Panc1 (cell line): ENCODE data around the gene NUBP1. TPM values are rescaled to one million over a fixed set of nuclear protein-coding genes. Genes with fewer than 3 reads are reported as not detected.

Experiments
- ATAC-seq: fragments of 200-7000 bp; cut with Tn5 transposase; 2 replicates; pipeline ENCODE4 v1.9.1; 2020; ENCODE audit warnings: mild to moderate bottlenecking, moderate library complexity
- BruUV-seq: library from RNA; stranded (reverse); fragments of 400-500 nt; replicated peaks from 2 replicates; lab custom pipeline; 2021; lab: Mats Ljungman, UMichigan
- CTCF ChIA-PET: fragments of 300-600 bp; sonication (Branson Sonifier 250); formaldehyde crosslinking; loops from one replicate; lab custom pipeline; 2022; ENCODE audit warnings: antibody characterized with exemption; lab: Charles Lee
- POLR2A ChIA-PET: fragments of 300-600 bp; sonication (Branson Sonifier 250); formaldehyde crosslinking; loops from one replicate; lab custom pipeline; 2022; ENCODE audit warnings: antibody characterized with exemption; lab: Charles Lee
- DNase-seq: peaks from one replicate; pipeline ENCODE4 v3.0.0-alpha.2; 2010; ENCODE audit warnings: low read depth, low spot score
- H3K27ac ChIP-seq: 2 replicates; pipeline ENCODE4 v1.5.1; 2011; ENCODE audit warnings: mild to moderate bottlenecking, low read length, inconsistent platforms
- H3K27me3 ChIP-seq: fragments of 200-500 bp; sonication (Bioruptor generic); 2 replicates; pipeline ENCODE4 v1.6.0; 2014; ENCODE audit warnings: low read length, inconsistent platforms; ENCODE audit not compliant: control insufficient read depth, insufficient read depth
- H3K36me3 ChIP-seq: fragments of 200-500 bp; sonication (Bioruptor generic); 2 replicates; pipeline ENCODE4 v1.5.1; 2014; ENCODE audit warnings: inconsistent platforms, mild to moderate bottlenecking, low read length, moderate library complexity; ENCODE audit not compliant: control insufficient read depth, insufficient read depth
- H3K4me1 ChIP-seq: 2 replicates; pipeline ENCODE4 v1.5.1; 2011; ENCODE audit warnings: inconsistent platforms, mild to moderate bottlenecking, low read length, moderate library complexity; ENCODE audit not compliant: control insufficient read depth, insufficient read depth
- H3K4me3 ChIP-seq, 2 experiments: 2 replicates each; pipeline ENCODE4 v1.5.1; 2011 to 2012; ENCODE audit warnings: low read depth in 2 of 2, low read length in 2 of 2, mild to moderate bottlenecking in 2 of 2, inconsistent platforms in 1 of 2, moderate library complexity in 1 of 2
- H3K9me3 ChIP-seq: fragments of 200-500 bp; sonication (Bioruptor generic); 2 replicates; pipeline ENCODE4 v1.5.1; 2014; ENCODE audit warnings: low read depth, mild to moderate bottlenecking, inconsistent platforms, low read length, moderate library complexity; ENCODE audit not compliant: control insufficient read depth, insufficient read depth
- POLR2AphosphoS5 ChIP-seq: IDR thresholded peaks from 2 replicates; pipeline ENCODE4 v1.6.1; 2012; ENCODE audit warnings: mild to moderate bottlenecking, low read depth, low read length, moderate library complexity
- SIN3A ChIP-seq: IDR thresholded peaks from 2 replicates; pipeline ENCODE4 v1.6.1; 2012; ENCODE audit warnings: low read depth, mild to moderate bottlenecking, low read length, moderate library complexity, borderline replicate concordance; ENCODE audit not compliant: insufficient read depth
- TCF7L2 ChIP-seq: IDR thresholded peaks from 2 replicates; pipeline ENCODE4 v1.6.1; 2011; ENCODE audit warnings: mild to moderate bottlenecking, low read depth, low read length, inconsistent platforms
- in situ Hi-C: cut with HindIII; loops from 2 replicates; pipeline ENCODE4 v1.10.0; 2016; ENCODE audit warnings: low sequenced_read_pairs, low pct_unique_long_range_greater_than_20kb
- intact Hi-C: fragments of 100-400 bp; cut with micrococcal nuclease; formaldehyde crosslinking; loops from one replicate; pipeline ENCODE4 v1.10.0; 2022; ENCODE audit not compliant: unreplicated experiment
- total RNA-seq: library from RNA; stranded (reverse); gene quantifications from one replicate; pipeline ENCODE4 v1.2.1, GENCODE V29; 2021; ENCODE audit not compliant: unreplicated experiment
- TF ChIP-seq, protein P1 (sequence below): fragments of 450-650 bp; IDR thresholded peaks from 2 replicates; pipeline ENCODE4 v1.5.1; 2017; ENCODE audit warnings: mild to moderate bottlenecking
- TF ChIP-seq, protein P2 (sequence below), 2 experiments: IDR thresholded peaks; 2 replicates each; pipeline ENCODE4 v1.6.1; 2011 to 2012; ENCODE audit warnings: low read depth in 2 of 2, control low read depth in 1 of 2, low read length in 1 of 2, mild to moderate bottlenecking in 1 of 2, moderate library complexity in 1 of 2; ENCODE audit not compliant: insufficient read depth in 1 of 2

The NUBP1 gene
- total RNA-seq, 1 experiment from 2014 or later, result 27.5 TPM

DNA sequence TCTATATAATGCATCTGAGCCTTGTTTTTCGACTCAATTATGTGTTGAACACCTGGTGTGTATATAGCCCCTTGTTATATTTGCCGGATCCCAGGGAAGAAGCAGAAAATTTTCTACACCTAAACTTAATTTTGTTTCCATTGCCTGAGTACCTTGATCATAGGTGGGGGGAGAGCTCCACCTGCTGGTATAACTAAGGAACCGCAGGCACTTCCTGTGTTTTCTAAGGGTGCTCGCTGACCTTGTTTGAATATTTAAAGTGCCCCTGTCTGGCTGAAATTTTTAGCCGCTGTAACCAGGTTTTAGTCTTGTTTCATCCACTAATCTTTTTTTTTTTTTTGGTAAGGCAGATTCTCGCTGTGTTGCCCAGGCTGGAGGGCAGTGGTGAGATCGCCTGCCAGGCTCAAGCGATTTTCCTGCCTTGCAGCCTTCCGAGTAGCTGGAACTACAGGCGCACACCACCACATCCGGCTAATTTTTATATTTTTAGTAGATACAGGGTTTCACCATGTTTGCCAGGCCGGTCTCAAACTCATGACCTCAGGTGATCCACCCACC is 6.5 kb upstream of the NUBP1 start:
- ChIA-PET CTCF (interaction anchor here (0.6 to 2.5 kb wide), 10 partner anchors 105 to 555 kb away, joined by 3 to 13 read pairs (median 6); partner anchors contain the start of gene GRIN2A), POLR2A (no interaction called here)
- peak; percentile 68 for DNase-seq
- in situ Hi-C loops (no loop called here), intact Hi-C loops (loop anchor here (1.0 to 10.0 kb wide), 3 partner anchors 185 to 422 kb away; no protein-coding TSS in a partner anchor)
- Histone ChIP-seq H3K9me3 (no peaks in the 10 kb centered on the region), H3K4me1 (peaks cover 15% of the 10 kb centered on the region), H3K27ac (peak overlapping the region; percentile 75), H3K36me3 (no peaks in the 10 kb centered on the region), H3K4me3 (peak overlapping the region; percentile 45 to 69), H3K27me3 (no peaks in the 10 kb centered on the region)
- peak; percentile 77 for ATAC-seq
- TF ChIP-seq, protein P1, sequence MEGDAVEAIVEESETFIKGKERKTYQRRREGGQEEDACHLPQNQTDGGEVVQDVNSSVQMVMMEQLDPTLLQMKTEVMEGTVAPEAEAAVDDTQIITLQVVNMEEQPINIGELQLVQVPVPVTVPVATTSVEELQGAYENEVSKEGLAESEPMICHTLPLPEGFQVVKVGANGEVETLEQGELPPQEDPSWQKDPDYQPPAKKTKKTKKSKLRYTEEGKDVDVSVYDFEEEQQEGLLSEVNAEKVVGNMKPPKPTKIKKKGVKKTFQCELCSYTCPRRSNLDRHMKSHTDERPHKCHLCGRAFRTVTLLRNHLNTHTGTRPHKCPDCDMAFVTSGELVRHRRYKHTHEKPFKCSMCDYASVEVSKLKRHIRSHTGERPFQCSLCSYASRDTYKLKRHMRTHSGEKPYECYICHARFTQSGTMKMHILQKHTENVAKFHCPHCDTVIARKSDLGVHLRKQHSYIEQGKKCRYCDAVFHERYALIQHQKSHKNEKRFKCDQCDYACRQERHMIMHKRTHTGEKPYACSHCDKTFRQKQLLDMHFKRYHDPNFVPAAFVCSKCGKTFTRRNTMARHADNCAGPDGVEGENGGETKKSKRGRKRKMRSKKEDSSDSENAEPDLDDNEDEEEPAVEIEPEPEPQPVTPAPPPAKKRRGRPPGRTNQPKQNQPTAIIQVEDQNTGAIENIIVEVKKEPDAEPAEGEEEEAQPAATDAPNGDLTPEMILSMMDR, result peak; percentile 91
- TF ChIP-seq, protein P2, sequence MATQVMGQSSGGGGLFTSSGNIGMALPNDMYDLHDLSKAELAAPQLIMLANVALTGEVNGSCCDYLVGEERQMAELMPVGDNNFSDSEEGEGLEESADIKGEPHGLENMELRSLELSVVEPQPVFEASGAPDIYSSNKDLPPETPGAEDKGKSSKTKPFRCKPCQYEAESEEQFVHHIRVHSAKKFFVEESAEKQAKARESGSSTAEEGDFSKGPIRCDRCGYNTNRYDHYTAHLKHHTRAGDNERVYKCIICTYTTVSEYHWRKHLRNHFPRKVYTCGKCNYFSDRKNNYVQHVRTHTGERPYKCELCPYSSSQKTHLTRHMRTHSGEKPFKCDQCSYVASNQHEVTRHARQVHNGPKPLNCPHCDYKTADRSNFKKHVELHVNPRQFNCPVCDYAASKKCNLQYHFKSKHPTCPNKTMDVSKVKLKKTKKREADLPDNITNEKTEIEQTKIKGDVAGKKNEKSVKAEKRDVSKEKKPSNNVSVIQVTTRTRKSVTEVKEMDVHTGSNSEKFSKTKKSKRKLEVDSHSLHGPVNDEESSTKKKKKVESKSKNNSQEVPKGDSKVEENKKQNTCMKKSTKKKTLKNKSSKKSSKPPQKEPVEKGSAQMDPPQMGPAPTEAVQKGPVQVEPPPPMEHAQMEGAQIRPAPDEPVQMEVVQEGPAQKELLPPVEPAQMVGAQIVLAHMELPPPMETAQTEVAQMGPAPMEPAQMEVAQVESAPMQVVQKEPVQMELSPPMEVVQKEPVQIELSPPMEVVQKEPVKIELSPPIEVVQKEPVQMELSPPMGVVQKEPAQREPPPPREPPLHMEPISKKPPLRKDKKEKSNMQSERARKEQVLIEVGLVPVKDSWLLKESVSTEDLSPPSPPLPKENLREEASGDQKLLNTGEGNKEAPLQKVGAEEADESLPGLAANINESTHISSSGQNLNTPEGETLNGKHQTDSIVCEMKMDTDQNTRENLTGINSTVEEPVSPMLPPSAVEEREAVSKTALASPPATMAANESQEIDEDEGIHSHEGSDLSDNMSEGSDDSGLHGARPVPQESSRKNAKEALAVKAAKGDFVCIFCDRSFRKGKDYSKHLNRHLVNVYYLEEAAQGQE (IDR thresholded peaks at IDR 0.05; ENCODE audit: insufficient read depth in 1 of 2, low read depth in 2 of 2, low read length in 1 of 2), result no peak
- no TSS peak for BruUV-seq

DNA sequence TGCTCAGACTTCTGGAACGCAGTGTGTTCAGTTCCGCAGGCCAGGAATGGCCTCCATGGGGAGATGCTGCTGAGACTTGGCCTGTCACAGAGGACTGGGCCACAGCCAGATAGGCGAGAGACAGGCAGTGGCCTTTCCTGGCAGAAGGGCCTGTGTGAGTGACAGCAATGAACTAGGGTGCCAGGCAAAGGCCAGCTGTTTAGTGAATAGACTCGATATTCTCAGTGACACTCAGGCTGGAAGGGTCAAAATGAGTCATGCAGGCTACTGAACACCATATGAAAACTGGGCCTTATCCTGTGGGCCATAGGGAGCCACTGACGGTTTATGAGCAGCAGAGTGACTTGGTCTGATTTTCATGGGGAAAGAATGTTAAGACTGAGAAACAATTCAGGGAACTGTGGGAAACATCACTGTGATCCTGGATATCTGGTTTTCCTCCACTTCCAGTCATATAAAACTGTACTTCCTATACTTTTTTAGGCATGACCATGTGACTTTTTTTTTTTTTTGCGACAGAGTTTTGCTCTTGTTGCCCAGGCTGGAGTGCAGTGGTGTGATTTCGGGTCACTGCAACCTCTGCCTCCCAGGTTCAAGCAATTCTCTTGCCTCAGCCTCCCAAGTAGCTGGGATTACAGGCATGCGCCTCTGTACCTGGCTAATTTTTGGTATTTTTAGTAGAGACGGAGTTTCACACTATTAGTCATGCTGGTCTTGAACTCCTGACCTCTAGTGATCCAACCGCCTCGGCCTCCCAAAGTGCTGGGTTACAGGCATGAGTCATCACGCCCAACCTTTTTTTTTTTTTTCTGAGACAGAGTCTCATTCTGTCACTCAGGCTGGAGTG is 5.2 kb upstream of the NUBP1 start:
- no peak overlapping the region for H3K4me3 ChIP-seq
- H3K36me3 ChIP-seq, result no peaks in the 10 kb centered on the region
- H3K27ac ChIP-seq, result peak overlapping the region; percentile 75
- H3K27me3 ChIP-seq, result no peaks in the 10 kb centered on the region
- POLR2A ChIA-PET, result no interaction called here
- H3K4me1 ChIP-seq, result peaks cover 24% of the 10 kb centered on the region
- no TSS peak for BruUV-seq
- in situ Hi-C loops (no loop called here), intact Hi-C loops (loop anchor here (5.0 to 10.0 kb wide), 2 partner anchors 184 to 424 kb away; no protein-coding TSS in a partner anchor)
- no peak for TF ChIP-seq TCF7L2
- no peak for TF ChIP-seq POLR2AphosphoS5
- TF ChIP-seq, protein P2 (IDR thresholded peaks at IDR 0.05; ENCODE audit: insufficient read depth in 1 of 2, low read depth in 2 of 2, low read length in 1 of 2), result no peak
- no peak for TF ChIP-seq SIN3A
- TF ChIP-seq, protein P1, result no peak
- CTCF ChIA-PET, result interaction anchor here (0.6 to 2.5 kb wide), 4 partner anchors 163 to 1833 kb away, joined by 3 to 13 read pairs (median 5); no protein-coding TSS in a partner anchor
- DNase-seq (peak; percentile 74), ATAC-seq (peak; percentile 59)
- H3K9me3 ChIP-seq, result no peaks in the 10 kb centered on the region
